Neural progenitor cell (in vitro differentiated cells): ENCODE results near the gene CRISPLD2.

Source experiments
- EZH2 ChIP-seq: fragments of 200-600 bp; sonication (generic); IDR thresholded peaks from 2 replicates; pipeline ENCODE4 v1.6.1; 2017; ENCODE audit warnings: antibody characterized with exemption, mild to moderate bottlenecking, moderate library complexity
- EZH2phosphoT487 ChIP-seq: fragments of 200-600 bp; sonication (generic); IDR thresholded peaks from 2 replicates; pipeline ENCODE4 v1.6.1; 2017; ENCODE audit warnings: antibody characterized with exemption
- TF ChIP-seq, protein P1 (sequence below): fragments of 200-600 bp; sonication (generic); IDR thresholded peaks from 2 replicates; pipeline ENCODE4 v1.5.1; 2017; ENCODE audit warnings: antibody characterized with exemption, mild to moderate bottlenecking

DNA sequence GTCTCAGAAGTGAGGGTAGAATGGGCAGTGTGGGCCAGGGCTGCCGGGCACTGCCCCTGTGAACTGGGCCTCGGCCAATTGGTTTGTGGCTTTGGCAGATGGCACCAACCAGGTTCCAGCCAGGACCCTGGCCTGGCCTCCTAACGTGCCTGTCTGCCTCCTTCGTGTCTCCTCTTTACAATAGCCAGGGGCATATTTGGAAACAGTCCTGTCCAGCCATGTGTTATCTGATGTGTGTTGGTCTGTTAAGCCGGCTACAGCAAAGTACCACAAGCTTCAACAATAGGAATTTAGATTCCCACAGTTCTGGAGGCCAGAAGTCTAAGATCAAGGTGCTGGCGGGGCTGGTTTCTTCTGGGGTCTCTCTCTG, 14.6 kb downstream of the CRISPLD2 start:
- TF ChIP-seq, protein P1, sequence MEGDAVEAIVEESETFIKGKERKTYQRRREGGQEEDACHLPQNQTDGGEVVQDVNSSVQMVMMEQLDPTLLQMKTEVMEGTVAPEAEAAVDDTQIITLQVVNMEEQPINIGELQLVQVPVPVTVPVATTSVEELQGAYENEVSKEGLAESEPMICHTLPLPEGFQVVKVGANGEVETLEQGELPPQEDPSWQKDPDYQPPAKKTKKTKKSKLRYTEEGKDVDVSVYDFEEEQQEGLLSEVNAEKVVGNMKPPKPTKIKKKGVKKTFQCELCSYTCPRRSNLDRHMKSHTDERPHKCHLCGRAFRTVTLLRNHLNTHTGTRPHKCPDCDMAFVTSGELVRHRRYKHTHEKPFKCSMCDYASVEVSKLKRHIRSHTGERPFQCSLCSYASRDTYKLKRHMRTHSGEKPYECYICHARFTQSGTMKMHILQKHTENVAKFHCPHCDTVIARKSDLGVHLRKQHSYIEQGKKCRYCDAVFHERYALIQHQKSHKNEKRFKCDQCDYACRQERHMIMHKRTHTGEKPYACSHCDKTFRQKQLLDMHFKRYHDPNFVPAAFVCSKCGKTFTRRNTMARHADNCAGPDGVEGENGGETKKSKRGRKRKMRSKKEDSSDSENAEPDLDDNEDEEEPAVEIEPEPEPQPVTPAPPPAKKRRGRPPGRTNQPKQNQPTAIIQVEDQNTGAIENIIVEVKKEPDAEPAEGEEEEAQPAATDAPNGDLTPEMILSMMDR: no peak
- TF ChIP-seq EZH2: no peak
- TF ChIP-seq EZH2phosphoT487: no peak
